ENCODE data around the gene LEFTY1. TPM values are rescaled to one million over a fixed set of nuclear protein-coding genes. Genes with fewer than 3 reads are reported as not detected.

LEFTY1 gene
- polyA plus RNA-seq, 3 donors, result 0.13 TPM; not detected in 2

DNA sequence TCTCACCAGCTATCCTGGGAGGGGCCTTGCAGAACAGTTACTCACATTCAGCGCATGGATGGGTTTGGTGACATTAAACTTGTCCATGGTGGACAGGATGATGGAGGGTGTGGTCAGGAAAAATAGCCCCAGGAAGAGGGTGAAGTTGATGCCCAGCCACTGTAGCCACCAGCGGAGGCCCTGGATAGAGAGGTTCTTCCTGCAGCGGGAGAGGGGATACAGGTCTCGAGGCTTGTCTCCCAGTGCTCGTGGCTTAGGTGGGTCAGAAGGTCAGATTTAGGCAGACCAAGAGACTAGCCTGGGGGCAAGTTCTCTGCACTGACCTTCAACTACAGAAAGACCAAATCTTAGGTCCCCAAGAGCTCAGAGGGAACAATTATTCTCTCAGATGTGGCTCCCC is 29.8 kb downstream of the LEFTY1 start:
- H3K9me3 Mint-ChIP-seq, result no peaks in the 10 kb centered on the region
- H3K27ac Mint-ChIP-seq, result peak overlapping the region in 1 of 7 donors; percentile 69
- no peaks in the 10 kb centered on the region for H3K9me3 ChIP-seq (replicated peaks in 1 of 2; ENCODE audit: control insufficient read depth in 1 of 2, insufficient read depth in 1 of 2, low read length in 2 of 2)
- WGBS (ENCODE audit: insufficient coverage), result 100% methylated on average over 2 of the region's 5 CpGs
- H3K4me3 Mint-ChIP-seq, result no peak overlapping the region
- peaks cover 0 to 4% (median 0%) of the 10 kb centered on the region in 3 donors for H3K27me3 Mint-ChIP-seq (ENCODE audit: low read depth in 3 of 3)
- intact Hi-C loops (cut with micrococcal nuclease), result no loop called here
- H3K36me3 Mint-ChIP-seq, result peaks cover 71 to 88% of the 10 kb centered on the region in 2 donors
- H3K4me2 ChIP-seq (replicated peaks; ENCODE audit: extremely low read depth, low read length, poor library complexity, severe bottlenecking), result no peak overlapping the region
- no peak overlapping the region for H3K9ac ChIP-seq (ENCODE audit: insufficient read depth, low read length, poor library complexity, severe bottlenecking)
- H3K27me3 ChIP-seq (ENCODE audit: control insufficient read depth in 2 of 2, insufficient read depth in 2 of 2, low read length in 2 of 2), result no peaks in the 10 kb centered on the region
- TF ChIP-seq, protein P1, sequence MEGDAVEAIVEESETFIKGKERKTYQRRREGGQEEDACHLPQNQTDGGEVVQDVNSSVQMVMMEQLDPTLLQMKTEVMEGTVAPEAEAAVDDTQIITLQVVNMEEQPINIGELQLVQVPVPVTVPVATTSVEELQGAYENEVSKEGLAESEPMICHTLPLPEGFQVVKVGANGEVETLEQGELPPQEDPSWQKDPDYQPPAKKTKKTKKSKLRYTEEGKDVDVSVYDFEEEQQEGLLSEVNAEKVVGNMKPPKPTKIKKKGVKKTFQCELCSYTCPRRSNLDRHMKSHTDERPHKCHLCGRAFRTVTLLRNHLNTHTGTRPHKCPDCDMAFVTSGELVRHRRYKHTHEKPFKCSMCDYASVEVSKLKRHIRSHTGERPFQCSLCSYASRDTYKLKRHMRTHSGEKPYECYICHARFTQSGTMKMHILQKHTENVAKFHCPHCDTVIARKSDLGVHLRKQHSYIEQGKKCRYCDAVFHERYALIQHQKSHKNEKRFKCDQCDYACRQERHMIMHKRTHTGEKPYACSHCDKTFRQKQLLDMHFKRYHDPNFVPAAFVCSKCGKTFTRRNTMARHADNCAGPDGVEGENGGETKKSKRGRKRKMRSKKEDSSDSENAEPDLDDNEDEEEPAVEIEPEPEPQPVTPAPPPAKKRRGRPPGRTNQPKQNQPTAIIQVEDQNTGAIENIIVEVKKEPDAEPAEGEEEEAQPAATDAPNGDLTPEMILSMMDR (IDR thresholded peaks at IDR 0.05), result no peak
- no peak for DNase-seq
- no peaks in the 10 kb centered on the region for H3K79me2 ChIP-seq (ENCODE audit: insufficient read depth, low read length)
- H3K4me1 ChIP-seq (ENCODE audit: control insufficient read depth in 1 of 2, insufficient read depth in 2 of 2, low read length in 2 of 2), result peaks cover 13 to 15% of the 10 kb centered on the region in 2 donors
- peaks cover 65 to 99% of the 10 kb centered on the region in 2 donors for H3K36me3 ChIP-seq (replicated peaks in 1 of 2; ENCODE audit: control insufficient read depth in 1 of 2, insufficient read depth in 2 of 2, low read length in 2 of 2)
- no peak overlapping the region for H3K27ac ChIP-seq (ENCODE audit: low read depth in 1 of 2, low read length in 2 of 2)
- peaks cover 15% of the 10 kb centered on the region for H3K4me1 Mint-ChIP-seq
- no peak overlapping the region for H3K4me3 ChIP-seq (replicated peaks in 1 of 3; ENCODE audit: low read depth in 2 of 3, low read length in 3 of 3)
- H2AFZ ChIP-seq (ENCODE audit: insufficient read depth, low read depth, low read length, poor library complexity, severe bottlenecking), result no peak overlapping the region
- H4K20me1 ChIP-seq (ENCODE audit: insufficient read depth, low read length), result no peaks in the 10 kb centered on the region

DNA sequence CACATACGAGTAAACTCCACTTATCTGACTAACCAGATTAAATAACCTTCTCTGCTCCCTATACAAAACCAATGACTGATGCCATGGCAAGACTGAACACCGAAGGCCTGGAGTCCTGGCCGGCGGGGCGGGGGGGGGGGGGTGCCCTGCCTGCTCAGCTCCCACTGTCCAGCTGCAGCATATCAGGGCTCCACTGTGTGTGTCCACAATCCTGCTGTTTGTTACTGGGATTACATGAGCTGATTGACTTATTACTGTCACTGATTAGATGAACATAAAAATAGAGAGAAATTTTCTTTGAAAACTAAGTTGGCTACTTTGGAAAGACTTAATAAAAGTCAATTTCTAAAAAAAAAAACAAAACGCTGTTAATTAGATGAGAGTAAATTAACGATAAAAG is 31.7 kb downstream of the LEFTY1 start:
- peaks cover 19 to 22% of the 10 kb centered on the region in 2 donors for H3K4me1 ChIP-seq (ENCODE audit: control insufficient read depth in 1 of 2, insufficient read depth in 2 of 2, low read length in 2 of 2)
- Mint-ChIP-seq H3K36me3 (peaks cover 76 to 91% of the 10 kb centered on the region in 2 donors), H3K27ac (peak overlapping the region in 1 of 7 donors; percentile 86), H3K4me1 (peaks cover 22% of the 10 kb centered on the region), H3K27me3 (ENCODE audit: low read depth in 3 of 3) (peaks cover 0 to 5% (median 0%) of the 10 kb centered on the region in 3 donors), H3K9me3 (no peaks in the 10 kb centered on the region), H3K4me3 (no peak overlapping the region)
- no peaks in the 10 kb centered on the region for H4K20me1 ChIP-seq (ENCODE audit: insufficient read depth, low read length)
- no peak overlapping the region for H2AFZ ChIP-seq (ENCODE audit: insufficient read depth, low read depth, low read length, poor library complexity, severe bottlenecking)
- no peak overlapping the region for H3K4me3 ChIP-seq (replicated peaks in 1 of 3; ENCODE audit: low read depth in 2 of 3, low read length in 3 of 3)
- TF ChIP-seq, protein P1 (IDR thresholded peaks at IDR 0.05), result no peak
- H3K27me3 ChIP-seq (ENCODE audit: control insufficient read depth in 2 of 2, insufficient read depth in 2 of 2, low read length in 2 of 2), result no peaks in the 10 kb centered on the region
- intact Hi-C loops (cut with micrococcal nuclease), result no loop called here
- H3K79me2 ChIP-seq (ENCODE audit: insufficient read depth, low read length), result no peaks in the 10 kb centered on the region
- no peak overlapping the region for H3K27ac ChIP-seq (ENCODE audit: low read depth in 1 of 2, low read length in 2 of 2)
- peaks cover 64 to 99% of the 10 kb centered on the region in 2 donors for H3K36me3 ChIP-seq (replicated peaks in 1 of 2; ENCODE audit: control insufficient read depth in 1 of 2, insufficient read depth in 2 of 2, low read length in 2 of 2)
- H3K9me3 ChIP-seq (replicated peaks in 1 of 2; ENCODE audit: control insufficient read depth in 1 of 2, insufficient read depth in 1 of 2, low read length in 2 of 2), result no peaks in the 10 kb centered on the region
- no peak overlapping the region for H3K4me2 ChIP-seq (replicated peaks; ENCODE audit: extremely low read depth, low read length, poor library complexity, severe bottlenecking)
- DNase-seq, result no peak
- WGBS (ENCODE audit: insufficient coverage), result 100% methylated on average over 1 of the region's 7 CpGs
- H3K9ac ChIP-seq (ENCODE audit: insufficient read depth, low read length, poor library complexity, severe bottlenecking), result no peak overlapping the region

Data from CD14-positive monocyte (primary cell).